Stimulated activated naive CD8-positive, alpha-beta T cell treated with anti-CD3 and anti-CD28 coated beads, Interleukin-15, amount 100 ng/mL, for 72 hours (primary cell): ENCODE results near the gene BAK1.
A peak's percentile ranks its signal among the peaks of the same experiment; 100 is the strongest.
"Not testable (repeated sequence)": the region's sequence is repeated elsewhere in the genome, so short reads cannot be mapped to it uniquely, and the experiment has no call there.

Experiments
- ATAC-seq: fragments of 150-1000 bp; cut with Tn5 transposase; 2 replicates; pipeline ENCODE4 v1.10.0; 2021; ENCODE audit warnings: mild to moderate bottlenecking, moderate library complexity
- DNase-seq, 2 donors: peaks; one replicate each; pipeline ENCODE4 v3.0.0; 2021 to 2022
- H3K27ac Mint-ChIP-seq, 2 donors: one replicate each; pipeline ENCODE4 v1.8.0; 2022; ENCODE audit warnings: mild to moderate bottlenecking in 2 of 2, mixed read lengths in 2 of 2, moderate library complexity in 2 of 2
- H3K27me3 Mint-ChIP-seq: one replicate; pipeline ENCODE4 v1.8.0; 2022; ENCODE audit warnings: mixed read lengths
- H3K4me1 Mint-ChIP-seq: one replicate; pipeline ENCODE4 v1.8.0; 2022; ENCODE audit warnings: mild to moderate bottlenecking, mixed read lengths
- H3K4me3 Mint-ChIP-seq, 2 donors: one replicate each; pipeline ENCODE4 v1.8.0; 2022; ENCODE audit warnings: mild to moderate bottlenecking in 2 of 2, mixed read lengths in 2 of 2, moderate library complexity in 1 of 2
- H3K9me3 Mint-ChIP-seq, 2 donors: one replicate each; pipeline ENCODE4 v1.8.0; 2022; ENCODE audit warnings: mixed read lengths in 2 of 2

BAK1 gene

DNA sequence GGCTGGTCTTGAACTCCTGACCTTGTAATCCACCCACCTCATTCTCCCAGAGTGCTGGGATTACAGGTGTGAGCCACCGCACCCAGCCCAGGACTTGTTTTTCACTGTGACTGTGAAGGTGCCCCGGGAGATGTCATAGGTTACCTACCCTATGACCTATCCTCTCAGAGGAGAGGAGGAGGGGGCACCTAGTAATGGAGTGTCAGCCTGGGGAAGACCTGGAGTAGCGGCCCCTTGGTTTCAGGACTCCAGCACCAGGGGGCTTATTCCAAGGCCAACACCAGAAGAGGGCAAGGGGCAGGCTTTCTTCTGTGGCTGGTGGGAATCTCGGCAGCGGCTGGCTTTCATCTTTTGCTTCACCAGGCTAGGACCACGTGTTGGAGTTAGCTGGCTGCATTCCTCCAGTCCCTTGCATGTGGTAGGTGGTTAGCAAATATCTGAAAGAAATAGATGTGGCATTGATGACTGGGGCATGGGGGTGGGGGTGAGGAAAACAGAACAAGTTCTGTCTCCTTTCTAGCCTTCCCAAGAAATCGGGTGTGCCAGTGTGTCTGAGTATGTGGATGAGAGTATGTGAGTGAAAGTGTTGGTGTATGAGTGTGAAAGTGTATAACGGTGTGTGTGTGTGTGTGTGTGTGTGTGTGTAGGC lies 33.2 kb upstream of the BAK1 start:
- ATAC-seq, result no peak
- H3K4me3 Mint-ChIP-seq, result no peak overlapping the region
- no peaks in the 10 kb centered on the region for H3K9me3 Mint-ChIP-seq
- no peak for DNase-seq
- no peaks in the 10 kb centered on the region for H3K27me3 Mint-ChIP-seq
- peak overlapping the region in 1 of 2 donors; percentile 0 for H3K27ac Mint-ChIP-seq
- no peaks in the 10 kb centered on the region for H3K4me1 Mint-ChIP-seq

DNA sequence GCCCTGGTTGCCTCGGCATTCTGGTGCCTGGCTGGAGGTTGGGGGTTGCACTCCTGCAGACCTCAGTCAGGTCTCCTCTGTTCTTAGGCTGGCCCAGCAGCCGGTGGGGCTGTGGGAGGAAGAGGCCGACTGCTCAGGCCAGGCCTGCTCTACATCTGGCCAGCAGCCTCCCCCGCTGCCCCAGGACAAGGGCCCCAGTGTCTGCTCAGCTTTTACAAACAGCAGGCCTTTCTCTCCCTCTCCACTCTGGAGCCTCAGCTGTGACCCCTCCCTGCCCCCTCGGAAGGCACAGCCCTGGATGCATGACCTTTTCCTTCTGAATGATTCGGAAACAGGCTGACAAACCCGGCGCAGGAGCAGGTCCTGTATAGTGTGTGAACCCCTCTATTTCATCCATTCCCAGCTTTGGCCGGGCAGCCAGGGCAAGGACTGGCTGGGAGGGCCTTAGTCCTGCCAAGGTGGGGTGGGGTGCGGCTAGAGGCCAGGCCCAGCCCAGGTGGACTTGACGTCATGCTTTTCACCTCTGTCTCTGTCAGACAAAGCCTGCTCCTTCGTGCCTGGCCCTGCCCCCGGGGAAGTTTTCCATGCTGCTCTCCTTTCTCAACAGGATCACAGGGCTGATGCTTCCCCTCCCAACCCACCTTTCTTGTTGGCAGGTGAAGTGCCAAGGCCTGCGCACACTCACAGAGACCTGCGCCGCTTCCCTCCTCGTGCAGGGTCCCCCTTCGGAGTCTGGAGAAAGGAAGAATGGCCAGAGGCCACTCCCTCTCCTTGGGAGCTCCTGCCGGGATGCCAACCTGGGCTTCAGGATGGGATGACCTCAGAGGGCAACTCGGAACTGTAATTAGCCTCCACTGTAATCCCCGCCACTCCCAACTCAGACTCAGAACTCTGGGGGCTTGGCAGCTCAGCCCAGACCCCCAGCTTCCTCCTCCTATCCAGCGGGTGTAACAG lies 31.0 kb upstream of the BAK1 start:
- H3K9me3 Mint-ChIP-seq, result no peaks in the 10 kb centered on the region
- H3K27ac Mint-ChIP-seq, result no peak overlapping the region
- H3K27me3 Mint-ChIP-seq, result no peaks in the 10 kb centered on the region
- no peaks in the 10 kb centered on the region for H3K4me1 Mint-ChIP-seq
- ATAC-seq, result peak; percentile 29
- H3K4me3 Mint-ChIP-seq, result no peak overlapping the region
- DNase-seq, result no peak

- no peaks in the 10 kb centered on the region for H3K27me3 Mint-ChIP-seq
- no peak for ATAC-seq
- H3K27ac Mint-ChIP-seq, result no peak overlapping the region
- H3K9me3 Mint-ChIP-seq, result peaks cover 0 to 3% of the 10 kb centered on the region in 2 donors
- no peak for DNase-seq
- H3K4me1 Mint-ChIP-seq, result no peaks in the 10 kb centered on the region
- H3K4me3 Mint-ChIP-seq, result no peak overlapping the region
Measured at GRCh38 chr6:33610067-33610466, 30.0 kb upstream of the BAK1 start.

- Mint-ChIP-seq H3K27ac (no peak overlapping the region), H3K4me3 (no peak overlapping the region), H3K9me3 (peaks cover 0 to 6% of the 10 kb centered on the region in 2 donors), H3K27me3 (no peaks in the 10 kb centered on the region), H3K4me1 (no peaks in the 10 kb centered on the region)
- no peak for DNase-seq
- ATAC-seq, result no peak
Measured at GRCh38 chr6:33609528-33609927, 29.5 kb upstream of the BAK1 start.

DNA sequence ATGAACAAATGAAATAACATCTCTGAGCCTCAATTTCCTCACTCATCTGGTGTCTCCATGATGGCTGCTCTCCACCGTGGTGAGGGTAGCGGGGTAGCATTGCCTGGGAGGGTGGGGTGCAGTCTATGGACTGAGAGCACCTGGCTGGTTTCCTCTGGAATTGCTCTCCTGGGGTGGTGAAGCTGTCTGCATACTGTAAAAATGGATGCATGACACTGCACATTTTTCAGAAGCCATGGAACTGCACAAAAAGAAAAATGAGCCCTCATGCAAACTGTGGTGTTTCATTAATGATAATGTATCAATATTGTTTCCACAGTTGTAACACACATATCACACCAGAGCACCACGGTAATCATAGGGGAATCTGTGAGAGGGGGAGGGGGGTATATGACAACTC lies 28.9 kb upstream of the BAK1 start:
- DNase-seq (no peak), ATAC-seq (no peak)
- no peaks in the 10 kb centered on the region for H3K27me3 Mint-ChIP-seq
- H3K9me3 Mint-ChIP-seq, result peaks cover 0 to 6% of the 10 kb centered on the region in 2 donors
- H3K27ac Mint-ChIP-seq, result no peak overlapping the region
- no peak overlapping the region for H3K4me3 Mint-ChIP-seq
- H3K4me1 Mint-ChIP-seq, result no peaks in the 10 kb centered on the region

DNA sequence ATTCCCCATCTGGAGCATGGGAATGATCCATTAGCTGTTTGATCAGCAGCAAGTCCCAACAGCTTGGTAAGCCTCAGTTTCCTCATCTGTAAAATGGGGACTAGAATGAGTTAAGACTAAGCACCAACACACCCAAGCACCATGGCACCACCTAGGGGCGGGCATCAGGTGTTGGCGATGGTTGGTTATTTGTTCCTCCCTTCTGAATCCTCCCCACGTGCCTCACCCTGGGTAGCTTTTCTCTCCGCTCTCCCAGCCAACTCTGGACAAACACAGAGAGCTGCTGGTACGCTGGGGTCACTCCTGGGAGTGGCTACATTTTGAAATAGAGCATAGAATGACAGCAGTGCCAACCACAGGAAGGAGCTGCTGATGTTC lies 27.7 kb upstream of the BAK1 start:
- Mint-ChIP-seq H3K4me3 (no peak overlapping the region), H3K9me3 (peaks cover 0 to 6% of the 10 kb centered on the region in 2 donors), H3K27ac (peak overlapping the region in 1 of 2 donors; percentile 66), H3K27me3 (no peaks in the 10 kb centered on the region), H3K4me1 (no peaks in the 10 kb centered on the region)
- ATAC-seq (peak; percentile 79), DNase-seq (peak in 1 of 2 donors; percentile 47)

- Mint-ChIP-seq H3K27ac (no peak overlapping the region), H3K4me3 (no peak overlapping the region), H3K9me3 (peaks cover 0 to 6% of the 10 kb centered on the region in 2 donors), H3K4me1 (no peaks in the 10 kb centered on the region), H3K27me3 (no peaks in the 10 kb centered on the region)
- ATAC-seq, result no peak
- DNase-seq, result no peak
Measured at GRCh38 chr6:33607126-33607783, 27.2 kb upstream of the BAK1 start.

DNA sequence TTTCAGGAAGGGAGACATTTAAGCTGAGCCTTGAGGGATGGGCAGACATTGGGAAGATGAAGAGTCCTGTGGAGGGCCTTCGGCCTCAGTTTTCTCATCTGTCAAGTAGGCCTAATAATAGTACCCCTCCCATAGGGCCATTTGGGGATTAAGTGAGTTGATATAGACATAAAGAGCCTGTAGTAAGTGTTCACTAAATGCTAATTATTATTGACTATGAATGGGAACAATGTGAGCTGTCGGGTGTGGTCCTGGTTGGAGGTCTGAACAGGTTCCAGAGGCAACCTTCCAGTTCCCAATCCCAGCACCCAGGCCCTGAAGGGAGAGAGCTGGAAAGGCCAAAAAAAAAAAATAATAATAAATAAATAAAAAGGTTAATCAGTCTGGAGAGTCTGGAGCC lies 26.6 kb upstream of the BAK1 start:
- H3K4me3 Mint-ChIP-seq, result no peak overlapping the region
- H3K9me3 Mint-ChIP-seq, result peaks cover 0 to 6% of the 10 kb centered on the region in 2 donors
- peak overlapping the region in 1 of 2 donors; percentile 72 for H3K27ac Mint-ChIP-seq
- H3K4me1 Mint-ChIP-seq, result no peaks in the 10 kb centered on the region
- ATAC-seq (no peak), DNase-seq (no peak)
- no peaks in the 10 kb centered on the region for H3K27me3 Mint-ChIP-seq

- Mint-ChIP-seq H3K4me1 (no peaks in the 10 kb centered on the region), H3K27ac (no peak overlapping the region), H3K4me3 (no peak overlapping the region), H3K9me3 (peaks cover 0 to 6% of the 10 kb centered on the region in 2 donors), H3K27me3 (no peaks in the 10 kb centered on the region)
- ATAC-seq (no peak), DNase-seq (no peak)
Measured at GRCh38 chr6:33604941-33605854, 25.1 kb upstream of the BAK1 start.

DNA sequence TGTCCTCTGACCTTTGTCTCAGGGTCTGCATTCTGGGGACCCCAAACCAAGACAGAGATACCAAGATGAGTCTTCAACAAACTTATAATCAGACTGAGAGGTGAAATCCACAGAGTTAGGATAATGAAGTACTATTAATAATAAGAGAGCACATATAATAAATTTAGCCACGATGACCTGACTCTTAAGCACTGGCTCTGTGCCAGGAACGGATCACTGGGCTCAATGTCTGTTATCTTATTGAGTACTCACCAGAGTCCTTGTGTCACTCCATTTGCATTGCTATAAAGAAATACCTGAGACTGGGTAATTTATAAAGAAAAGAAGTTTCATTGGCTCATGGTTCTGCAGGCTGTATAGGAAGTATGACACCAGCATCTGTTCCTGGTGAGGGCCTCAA lies 22.1 kb upstream of the BAK1 start:
- H3K4me1 Mint-ChIP-seq, result peaks cover 3% of the 10 kb centered on the region
- DNase-seq (no peak), ATAC-seq (no peak)
- peaks cover 0 to 6% of the 10 kb centered on the region in 2 donors for H3K9me3 Mint-ChIP-seq
- H3K4me3 Mint-ChIP-seq, result no peak overlapping the region
- H3K27me3 Mint-ChIP-seq, result no peaks in the 10 kb centered on the region
- no peak overlapping the region for H3K27ac Mint-ChIP-seq

- ATAC-seq (no peak), DNase-seq (no peak)
- Mint-ChIP-seq H3K27ac (no peak overlapping the region), H3K9me3 (peaks cover 0 to 6% of the 10 kb centered on the region in 2 donors), H3K27me3 (no peaks in the 10 kb centered on the region), H3K4me1 (peaks cover 13% of the 10 kb centered on the region), H3K4me3 (no peak overlapping the region)
Measured at GRCh38 chr6:33600761-33601160, 20.7 kb upstream of the BAK1 start.

DNA sequence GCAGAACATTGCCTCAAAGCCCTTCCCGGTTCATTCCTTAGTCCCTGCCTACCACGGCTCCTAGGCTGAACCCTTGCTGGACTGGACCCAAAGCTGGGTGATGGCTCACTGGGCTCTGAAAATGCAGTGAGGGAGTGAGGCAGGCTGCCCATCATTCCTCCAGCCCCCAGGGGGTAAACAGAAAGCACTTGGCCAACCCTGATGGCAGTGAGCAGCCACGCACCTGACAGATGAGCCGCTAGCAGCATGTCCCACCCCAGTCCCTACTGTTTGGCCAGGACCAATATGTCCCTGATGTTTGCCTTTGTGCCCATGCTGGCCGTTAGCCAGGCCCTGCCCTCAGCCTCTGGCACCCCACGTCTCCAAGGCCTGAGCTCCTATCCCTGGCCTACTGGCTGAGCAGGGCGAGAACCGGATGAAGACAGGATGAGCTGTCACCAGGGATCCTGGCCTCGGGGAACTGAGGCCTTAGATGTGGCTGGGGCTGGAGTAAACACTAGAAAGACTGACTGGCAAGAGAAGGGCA lies 19.4 kb upstream of the BAK1 start:
- no peak for ATAC-seq
- Mint-ChIP-seq H3K27me3 (no peaks in the 10 kb centered on the region), H3K4me1 (peaks cover 13% of the 10 kb centered on the region), H3K9me3 (no peaks in the 10 kb centered on the region), H3K27ac (no peak overlapping the region), H3K4me3 (no peak overlapping the region)
- DNase-seq, result no peak

GRCh38 chr6:33597551-33598322 lies 17.7 kb upstream of the BAK1 start:
- ATAC-seq (no peak), DNase-seq (no peak)
- Mint-ChIP-seq H3K4me3 (no peak overlapping the region), H3K4me1 (peaks cover 23% of the 10 kb centered on the region), H3K27ac (no peak overlapping the region), H3K9me3 (no peaks in the 10 kb centered on the region), H3K27me3 (no peaks in the 10 kb centered on the region)

DNA sequence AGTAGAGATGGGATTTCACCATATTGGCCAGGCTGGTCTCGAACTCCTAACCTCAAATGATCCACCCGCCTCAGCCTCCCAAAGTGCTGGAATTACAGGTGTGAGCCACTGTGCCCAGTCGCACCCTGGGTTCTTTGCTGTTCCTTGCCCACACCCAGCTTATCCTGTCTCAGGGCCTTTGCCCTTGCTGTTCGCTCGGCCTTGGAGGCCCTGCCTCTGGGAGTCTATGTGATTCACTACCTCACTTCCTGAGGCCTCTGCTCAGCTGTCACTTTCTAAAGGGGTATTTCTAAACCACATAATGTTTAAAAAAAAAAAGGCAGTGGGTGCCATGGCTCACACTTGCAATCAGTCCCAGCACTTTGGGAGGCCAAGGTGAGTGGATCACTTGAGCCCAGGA lies 16.8 kb upstream of the BAK1 start:
- not testable (repeated sequence) for H3K27me3 Mint-ChIP-seq, H3K9me3 Mint-ChIP-seq
- H3K4me1 Mint-ChIP-seq, result peaks cover 30% of the 10 kb centered on the region
- peak overlapping the region; percentile 89 to 94 for H3K27ac Mint-ChIP-seq
- peak; percentile 85 for ATAC-seq
- H3K4me3 Mint-ChIP-seq, result peak overlapping the region; percentile 38 to 70
- peak in 1 of 2 donors; percentile 41 for DNase-seq
